PFSK-1 (cell line): Measurements from ENCODE around the gene NOXA1.

ENCODE experiments used
- POLR2AphosphoS5 ChIP-seq: IDR thresholded peaks from 2 replicates; pipeline ENCODE4 v1.6.1; 2012; ENCODE audit warnings: low read depth, mild to moderate bottlenecking, control low read depth, low read length, moderate library complexity
- TAF1 ChIP-seq: IDR thresholded peaks from 2 replicates; pipeline ENCODE4 v1.6.1; 2012; ENCODE audit warnings: low read length, control low read depth, borderline replicate concordance; ENCODE audit not compliant: insufficient read depth
- TF ChIP-seq, protein P1 (sequence below), 2 experiments: IDR thresholded peaks; 2 replicates each; pipeline versions ENCODE4 v1.6.1 to v1.8.0; 2011 to 2012; ENCODE audit warnings: low read depth in 2 of 2, low read length in 2 of 2, control low read depth in 1 of 2, inconsistent platforms in 1 of 2, mild to moderate bottlenecking in 1 of 2, moderate library complexity in 1 of 2; ENCODE audit not compliant: insufficient read depth in 1 of 2

DNA sequence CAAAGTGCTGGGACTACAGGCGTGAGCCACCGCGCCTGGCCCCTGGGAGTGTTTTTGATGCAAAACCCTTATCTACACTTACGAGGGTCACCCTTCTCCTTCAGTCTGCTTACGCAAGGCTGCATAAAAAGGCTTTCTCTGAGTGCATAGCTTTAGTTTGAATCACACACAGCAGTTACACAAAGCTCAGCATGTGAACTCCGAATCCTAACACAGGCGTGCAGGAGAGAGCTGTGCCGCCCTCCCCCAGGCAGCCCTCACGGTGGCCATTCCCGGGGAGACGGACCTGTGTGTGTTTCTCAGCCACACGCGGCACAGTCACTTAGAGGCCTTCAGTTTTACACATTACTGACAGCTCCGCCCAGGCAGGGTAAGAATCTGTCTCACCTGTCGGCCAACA, 27.0 kb upstream of the NOXA1 start:
- TF ChIP-seq TAF1 (no peak), POLR2AphosphoS5 (no peak)
- TF ChIP-seq, protein P1, sequence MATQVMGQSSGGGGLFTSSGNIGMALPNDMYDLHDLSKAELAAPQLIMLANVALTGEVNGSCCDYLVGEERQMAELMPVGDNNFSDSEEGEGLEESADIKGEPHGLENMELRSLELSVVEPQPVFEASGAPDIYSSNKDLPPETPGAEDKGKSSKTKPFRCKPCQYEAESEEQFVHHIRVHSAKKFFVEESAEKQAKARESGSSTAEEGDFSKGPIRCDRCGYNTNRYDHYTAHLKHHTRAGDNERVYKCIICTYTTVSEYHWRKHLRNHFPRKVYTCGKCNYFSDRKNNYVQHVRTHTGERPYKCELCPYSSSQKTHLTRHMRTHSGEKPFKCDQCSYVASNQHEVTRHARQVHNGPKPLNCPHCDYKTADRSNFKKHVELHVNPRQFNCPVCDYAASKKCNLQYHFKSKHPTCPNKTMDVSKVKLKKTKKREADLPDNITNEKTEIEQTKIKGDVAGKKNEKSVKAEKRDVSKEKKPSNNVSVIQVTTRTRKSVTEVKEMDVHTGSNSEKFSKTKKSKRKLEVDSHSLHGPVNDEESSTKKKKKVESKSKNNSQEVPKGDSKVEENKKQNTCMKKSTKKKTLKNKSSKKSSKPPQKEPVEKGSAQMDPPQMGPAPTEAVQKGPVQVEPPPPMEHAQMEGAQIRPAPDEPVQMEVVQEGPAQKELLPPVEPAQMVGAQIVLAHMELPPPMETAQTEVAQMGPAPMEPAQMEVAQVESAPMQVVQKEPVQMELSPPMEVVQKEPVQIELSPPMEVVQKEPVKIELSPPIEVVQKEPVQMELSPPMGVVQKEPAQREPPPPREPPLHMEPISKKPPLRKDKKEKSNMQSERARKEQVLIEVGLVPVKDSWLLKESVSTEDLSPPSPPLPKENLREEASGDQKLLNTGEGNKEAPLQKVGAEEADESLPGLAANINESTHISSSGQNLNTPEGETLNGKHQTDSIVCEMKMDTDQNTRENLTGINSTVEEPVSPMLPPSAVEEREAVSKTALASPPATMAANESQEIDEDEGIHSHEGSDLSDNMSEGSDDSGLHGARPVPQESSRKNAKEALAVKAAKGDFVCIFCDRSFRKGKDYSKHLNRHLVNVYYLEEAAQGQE (IDR thresholded peaks at IDR 0.05; ENCODE audit: insufficient read depth in 1 of 2, low read depth in 2 of 2, low read length in 2 of 2) = no peak
